Measurements from ENCODE around the gene MCC.
"Not testable (repeated sequence)": the region's sequence is repeated elsewhere in the genome, so short reads cannot be mapped to it uniquely, and the experiment has no call there.

MCC gene

GRCh38 chr5:113490317-113490716 is 2.1 kb upstream of the MCC start:
- DNase-seq (ENCODE audit: low read depth) = no peak

- DNase-seq (ENCODE audit: low read depth) = no peak
Measured at GRCh38 chr5:113489299-113489698, 1.0 kb upstream of the MCC start.

- DNase-seq (ENCODE audit: low read depth) = no peak
Measured at GRCh38 chr5:113488645-113489184, 462 bp upstream of the MCC start.

- DNase-seq (ENCODE audit: low read depth) = no peak
Measured at GRCh38 chr5:113487416-113487780, 855 bp downstream of the MCC start.

GRCh38 chr5:113480243-113480642 is 8.0 kb downstream of the MCC start:
- DNase-seq (ENCODE audit: low read depth) = no peak

- no peak for DNase-seq (ENCODE audit: low read depth)
Measured at GRCh38 chr5:113478691-113479090, 9.6 kb downstream of the MCC start.

GRCh38 chr5:113474100-113474728 is 14.0 kb downstream of the MCC start:
- no peak for DNase-seq (ENCODE audit: low read depth)

GRCh38 chr5:113463032-113463431 is 25.2 kb downstream of the MCC start:
- no peak for DNase-seq (ENCODE audit: low read depth)

GRCh38 chr5:113457106-113457505 is 31.1 kb downstream of the MCC start:
- not testable (repeated sequence) for DNase-seq (ENCODE audit: low read depth)

GRCh38 chr5:113452941-113453340 is 35.3 kb downstream of the MCC start:
- no peak for DNase-seq (ENCODE audit: low read depth)

- no peak for DNase-seq (ENCODE audit: low read depth)
Measured at GRCh38 chr5:113451797-113452196, 36.5 kb downstream of the MCC start.

GRCh38 chr5:113450929-113451328 is 37.3 kb downstream of the MCC start:
- DNase-seq (ENCODE audit: low read depth) = no peak

- DNase-seq (ENCODE audit: low read depth) = no peak
Measured at GRCh38 chr5:113450462-113450861, 37.8 kb downstream of the MCC start.

GRCh38 chr5:113448252-113448651 is 40.0 kb downstream of the MCC start:
- DNase-seq (ENCODE audit: low read depth) = no peak

- DNase-seq (ENCODE audit: low read depth) = no peak
Measured at GRCh38 chr5:113447498-113448050, 40.7 kb downstream of the MCC start.

GRCh38 chr5:113446358-113446927 is 41.8 kb downstream of the MCC start:
- DNase-seq (ENCODE audit: low read depth) = no peak

GRCh38 chr5:113437111-113437510 is 51.1 kb downstream of the MCC start:
- DNase-seq (ENCODE audit: low read depth) = no peak

- no peak for DNase-seq (ENCODE audit: low read depth)
Measured at GRCh38 chr5:113435575-113435974, 52.7 kb downstream of the MCC start.

GRCh38 chr5:113434889-113435288 is 53.4 kb downstream of the MCC start, which contains the start of gene TSSK1B:
Gene TSSK1B, minus strand, starts transcription at chr5:113434989. Its CDS starts 150 bp downstream, at chr5:113434839.
- no peak for DNase-seq (ENCODE audit: low read depth)

- DNase-seq (ENCODE audit: low read depth) = no peak
Measured at GRCh38 chr5:113433862-113434612, 54.2 kb downstream of the MCC start.

GRCh38 chr5:113433071-113433470 is 55.2 kb downstream of the MCC start:
- no peak for DNase-seq (ENCODE audit: low read depth)

- no peak for DNase-seq (ENCODE audit: low read depth)
Measured at GRCh38 chr5:113427871-113428574, 60.2 kb downstream of the MCC start.

All from activated T-helper 9 cell treated with anti-CD3 and anti-CD28 coated beads, Interleukin-2, amount 50 U/mL, for 16 hours (primary cell).